ENCODE measurements around the gene GK. TPM values are rescaled to one million over a fixed set of nuclear protein-coding genes. Genes with fewer than 3 reads are reported as not detected.
"Not testable (repeated sequence)": the region's sequence is repeated elsewhere in the genome, so short reads cannot be mapped to it uniquely, and the experiment has no call there.

Gene GK
- total RNA-seq, 2 donors from 2014 or later: 2.9 to 3.3 TPM

GRCh38 chrX:30751497-30751896, 98.3 kb downstream of the GK start:
- no peaks in the 10 kb centered on the region for H3K36me3 ChIP-seq (replicated peaks in 1 of 2; ENCODE audit: insufficient read depth in 1 of 2, low read depth in 2 of 2)
- no peak overlapping the region for H3K27ac ChIP-seq
- no peak overlapping the region for H3K4me3 ChIP-seq
- H3K9me3 ChIP-seq: no peaks in the 10 kb centered on the region
- intact Hi-C loops (cut with DNase I): no loop called here
- no peaks in the 10 kb centered on the region for H3K27me3 ChIP-seq
- H3K4me1 ChIP-seq: no peaks in the 10 kb centered on the region
- TF ChIP-seq POLR2A (IDR thresholded peaks at IDR 0.05): no peak
- TF ChIP-seq, protein P1, sequence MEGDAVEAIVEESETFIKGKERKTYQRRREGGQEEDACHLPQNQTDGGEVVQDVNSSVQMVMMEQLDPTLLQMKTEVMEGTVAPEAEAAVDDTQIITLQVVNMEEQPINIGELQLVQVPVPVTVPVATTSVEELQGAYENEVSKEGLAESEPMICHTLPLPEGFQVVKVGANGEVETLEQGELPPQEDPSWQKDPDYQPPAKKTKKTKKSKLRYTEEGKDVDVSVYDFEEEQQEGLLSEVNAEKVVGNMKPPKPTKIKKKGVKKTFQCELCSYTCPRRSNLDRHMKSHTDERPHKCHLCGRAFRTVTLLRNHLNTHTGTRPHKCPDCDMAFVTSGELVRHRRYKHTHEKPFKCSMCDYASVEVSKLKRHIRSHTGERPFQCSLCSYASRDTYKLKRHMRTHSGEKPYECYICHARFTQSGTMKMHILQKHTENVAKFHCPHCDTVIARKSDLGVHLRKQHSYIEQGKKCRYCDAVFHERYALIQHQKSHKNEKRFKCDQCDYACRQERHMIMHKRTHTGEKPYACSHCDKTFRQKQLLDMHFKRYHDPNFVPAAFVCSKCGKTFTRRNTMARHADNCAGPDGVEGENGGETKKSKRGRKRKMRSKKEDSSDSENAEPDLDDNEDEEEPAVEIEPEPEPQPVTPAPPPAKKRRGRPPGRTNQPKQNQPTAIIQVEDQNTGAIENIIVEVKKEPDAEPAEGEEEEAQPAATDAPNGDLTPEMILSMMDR (IDR thresholded peaks at IDR 0.05): no peak
- ATAC-seq (no peak), DNase-seq (no peak)
- WGBS, 2 donors: 83 to 86% methylated on average over 3 of the region's 3 CpGs

DNA sequence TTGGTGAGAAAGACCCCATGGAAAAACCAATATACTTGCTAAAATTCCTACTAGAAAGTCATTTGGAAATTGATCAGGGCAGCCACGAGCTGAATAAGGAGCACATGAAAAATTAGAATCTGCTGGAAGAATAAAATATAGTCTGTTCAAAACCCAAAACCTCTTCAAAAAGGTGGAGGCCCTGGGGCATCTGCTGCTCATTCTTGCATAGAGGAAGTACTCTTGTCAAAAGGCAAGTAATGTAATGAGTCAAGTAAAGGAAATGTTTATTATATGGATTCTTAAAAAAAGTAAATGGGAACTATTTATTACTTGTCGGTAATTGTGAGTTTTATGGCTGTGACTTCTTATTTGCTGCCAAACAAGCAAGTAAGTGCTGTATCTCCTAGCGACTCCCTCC, 109.5 kb downstream of the GK start:
- H3K27ac ChIP-seq: no peak overlapping the region
- H3K9me3 ChIP-seq: no peaks in the 10 kb centered on the region
- intact Hi-C loops (cut with DNase I): no loop called here
- 55 to 60% methylated on average over 3 of the region's 3 CpGs for WGBS, 2 donors
- H3K4me3 ChIP-seq: no peak overlapping the region
- DNase-seq: no peak
- TF ChIP-seq, protein P1 (IDR thresholded peaks at IDR 0.05): no peak
- no peak for TF ChIP-seq POLR2A (IDR thresholded peaks at IDR 0.05)
- no peak for ATAC-seq
- H3K4me1 ChIP-seq: no peaks in the 10 kb centered on the region
- H3K27me3 ChIP-seq: no peaks in the 10 kb centered on the region
- H3K36me3 ChIP-seq (replicated peaks in 1 of 2; ENCODE audit: insufficient read depth in 1 of 2, low read depth in 2 of 2): no peaks in the 10 kb centered on the region

DNA sequence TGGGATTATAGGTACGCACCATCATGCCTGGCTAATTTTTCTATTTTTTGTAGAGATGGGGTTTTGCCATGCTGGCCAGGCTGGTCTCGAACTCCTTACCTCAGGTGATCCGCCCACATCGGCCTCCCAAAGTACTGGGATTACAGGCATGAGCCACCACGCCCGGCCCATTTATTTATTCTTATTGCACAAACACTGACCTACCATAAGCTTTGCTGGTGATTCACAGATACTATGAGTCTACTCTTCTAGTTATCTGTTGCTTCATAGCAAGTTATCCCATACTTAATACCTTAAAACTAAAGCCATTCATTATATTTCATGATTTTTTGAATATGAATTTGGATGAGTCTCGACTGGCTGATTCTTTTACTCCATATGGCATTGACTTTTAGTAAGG, 120.5 kb downstream of the GK start:
- DNase-seq; intact Hi-C loops (cut with DNase I); H3K9me3 ChIP-seq; H3K4me1 ChIP-seq; H3K27me3 ChIP-seq; H3K4me3 ChIP-seq; H3K36me3 ChIP-seq (replicated peaks in 1 of 2; ENCODE audit: insufficient read depth in 1 of 2, low read depth in 2 of 2); ATAC-seq; H3K27ac ChIP-seq: not testable (repeated sequence)
- WGBS, 2 donors: 83 to 90% methylated on average over 6 to 7 of the region's 7 CpGs

- Histone ChIP-seq H3K4me3 (no peak overlapping the region), H3K9me3 (no peaks in the 10 kb centered on the region), H3K36me3 (replicated peaks in 1 of 2; ENCODE audit: insufficient read depth in 1 of 2, low read depth in 2 of 2) (no peaks in the 10 kb centered on the region), H3K27ac (no peak overlapping the region), H3K4me1 (no peaks in the 10 kb centered on the region), H3K27me3 (no peaks in the 10 kb centered on the region)
- TF ChIP-seq, protein P1 (IDR thresholded peaks at IDR 0.05): no peak
- no peak for TF ChIP-seq POLR2A (IDR thresholded peaks at IDR 0.05)
- DNase-seq: no peak
- intact Hi-C loops (cut with DNase I): no loop called here
- no peak for ATAC-seq
These were observed 124.4 kb downstream of the GK start for GRCh38 chrX:30777575-30777974.

DNA sequence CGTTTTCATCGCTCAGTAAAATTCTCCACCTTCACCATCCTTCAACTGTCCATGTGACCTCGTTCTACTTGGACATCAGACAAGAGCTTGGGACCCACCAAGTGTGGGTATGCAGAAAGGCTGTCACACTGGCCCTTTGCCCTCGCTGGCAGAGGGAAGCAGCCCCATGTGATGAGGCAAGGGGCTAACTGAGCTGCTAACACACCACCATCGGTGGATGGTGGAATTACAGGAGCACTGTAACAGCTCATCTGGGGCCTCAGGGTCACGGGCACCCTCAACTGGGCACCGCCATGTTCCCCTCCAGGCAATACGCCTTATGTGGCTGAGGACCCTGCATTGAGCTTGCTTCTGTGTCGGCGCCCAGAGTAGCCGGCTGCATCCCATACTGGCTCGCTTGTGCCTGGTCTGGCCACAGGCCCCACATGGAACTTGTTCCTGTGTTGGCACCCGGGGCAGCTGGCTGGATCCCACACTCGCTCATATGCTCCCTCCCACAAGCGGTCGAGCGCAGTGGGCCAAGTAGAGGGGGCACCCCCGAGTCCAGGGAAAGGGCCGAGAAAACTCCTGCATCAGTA, 126.3 kb downstream of the GK start:
- H3K9me3 ChIP-seq: no peaks in the 10 kb centered on the region
- 87 to 88% methylated on average over 10 of the region's 19 CpGs for WGBS, 2 donors
- no peaks in the 10 kb centered on the region for H3K36me3 ChIP-seq (replicated peaks in 1 of 2; ENCODE audit: insufficient read depth in 1 of 2, low read depth in 2 of 2)
- TF ChIP-seq, protein P1 (IDR thresholded peaks at IDR 0.05): no peak
- TF ChIP-seq POLR2A (IDR thresholded peaks at IDR 0.05): no peak
- DNase-seq: no peak
- no peak overlapping the region for H3K27ac ChIP-seq
- no peak for ATAC-seq
- no peaks in the 10 kb centered on the region for H3K4me1 ChIP-seq
- H3K27me3 ChIP-seq: no peaks in the 10 kb centered on the region
- intact Hi-C loops (cut with DNase I): no loop called here
- H3K4me3 ChIP-seq: no peak overlapping the region

Small RNAs within 50 kb of the gene (small RNA-seq; reads per million reads assigned to genes)
- not detected for gene CKS1BP6

Other genes with a start within 250 kb of the GK start
- under 1 TPM in 1 of 2 donors, not detected in 1; 0.26 TPM for gene TASL, start 75.7 kb upstream of the GK start, total RNA-seq
- 10 to 100 TPM; 24.1 to 36.3 TPM for gene TAB3, start 235.8 kb downstream of the GK start, total RNA-seq